ENCODE data around the gene TRIM41.
"Not testable (repeated sequence)": the region's sequence is repeated elsewhere in the genome, so short reads cannot be mapped to it uniquely, and the experiment has no call there.

The TRIM41 gene

DNA sequence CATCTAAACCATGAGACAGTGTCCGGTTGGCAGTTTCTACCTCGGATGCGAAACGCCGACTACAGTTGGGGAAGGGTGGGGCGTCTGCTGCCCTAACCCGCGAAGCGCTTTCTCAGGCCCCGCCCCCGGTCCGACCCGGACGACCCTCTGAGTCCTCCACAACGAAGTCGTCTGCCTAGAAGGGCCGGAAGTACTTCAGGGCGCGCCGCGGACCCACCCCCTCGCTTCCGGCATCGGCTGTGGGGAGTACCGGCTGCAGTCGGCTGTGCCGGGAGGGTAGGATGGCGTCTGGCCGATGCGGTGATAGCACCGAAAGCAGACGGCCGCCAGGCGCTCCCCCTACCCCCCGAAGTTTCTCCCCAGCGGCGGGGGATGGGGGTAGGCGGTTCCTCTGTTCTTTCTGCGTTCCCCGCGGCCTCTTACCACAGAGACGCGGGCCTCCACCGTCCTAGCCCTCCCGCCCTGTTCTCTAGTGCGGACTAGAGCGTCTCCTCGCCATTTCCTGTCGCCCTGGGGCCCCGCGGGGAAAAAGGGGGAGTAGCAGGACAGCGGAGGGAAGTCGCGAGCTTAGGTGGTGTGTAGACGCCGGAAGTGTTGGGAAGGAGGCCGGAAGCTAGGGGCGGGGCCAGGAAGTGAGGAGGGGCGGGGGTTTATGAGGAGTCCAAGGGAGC is at the start of gene TRIM41:
Gene TRIM41 (plus strand): TSS at position 224 of the 671 bp plus-strand sequence. CDS start 719 bp downstream, outside the sequence.
- DNase-seq (ENCODE audit: low read depth) = peak; percentile 98

DNA sequence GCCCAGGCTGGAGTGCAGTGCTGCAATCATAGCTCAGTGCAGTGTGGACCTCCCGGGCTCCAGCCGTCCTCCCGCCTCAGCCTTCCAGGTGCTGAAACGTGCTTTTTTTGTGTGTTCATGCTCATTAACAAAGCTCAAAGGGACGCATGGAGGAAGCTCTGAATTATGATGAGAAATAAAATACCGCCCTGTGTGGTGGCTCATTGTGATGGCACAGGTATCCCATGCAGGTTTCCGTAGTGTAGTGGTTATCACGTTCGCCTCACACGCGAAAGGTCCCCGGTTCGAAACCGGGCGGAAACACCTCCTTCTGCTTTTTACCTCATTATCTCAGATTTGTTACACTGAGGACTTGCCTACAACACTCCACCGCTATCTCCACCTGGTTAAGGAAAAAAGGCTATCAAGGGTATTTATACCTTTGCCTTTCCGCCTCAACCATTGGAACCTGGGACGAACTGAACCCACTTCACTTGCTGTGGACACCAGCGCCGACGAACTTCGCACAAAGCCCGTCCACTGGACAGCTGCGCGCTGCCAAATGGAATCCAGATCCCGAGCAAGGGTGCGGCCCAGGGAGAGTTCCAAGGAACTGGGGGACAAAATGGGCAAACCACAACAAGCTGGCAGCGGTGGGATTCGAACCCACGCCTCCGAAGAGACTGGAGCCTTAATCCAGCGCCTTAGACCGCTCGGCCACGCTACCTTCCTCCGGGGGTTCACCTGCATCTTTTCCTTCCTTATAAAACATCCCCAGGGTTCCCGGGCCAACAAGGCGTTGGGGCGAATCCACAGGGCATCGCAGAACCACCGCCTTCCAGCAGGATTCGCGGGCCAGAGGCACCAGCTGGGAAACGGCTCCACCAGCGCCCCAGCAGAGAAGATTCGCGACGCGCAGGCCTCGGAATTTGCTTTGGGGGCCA is 49.4 kb upstream of the TRIM41 start:
- peak; percentile 68 for DNase-seq (ENCODE audit: low read depth)

DNA sequence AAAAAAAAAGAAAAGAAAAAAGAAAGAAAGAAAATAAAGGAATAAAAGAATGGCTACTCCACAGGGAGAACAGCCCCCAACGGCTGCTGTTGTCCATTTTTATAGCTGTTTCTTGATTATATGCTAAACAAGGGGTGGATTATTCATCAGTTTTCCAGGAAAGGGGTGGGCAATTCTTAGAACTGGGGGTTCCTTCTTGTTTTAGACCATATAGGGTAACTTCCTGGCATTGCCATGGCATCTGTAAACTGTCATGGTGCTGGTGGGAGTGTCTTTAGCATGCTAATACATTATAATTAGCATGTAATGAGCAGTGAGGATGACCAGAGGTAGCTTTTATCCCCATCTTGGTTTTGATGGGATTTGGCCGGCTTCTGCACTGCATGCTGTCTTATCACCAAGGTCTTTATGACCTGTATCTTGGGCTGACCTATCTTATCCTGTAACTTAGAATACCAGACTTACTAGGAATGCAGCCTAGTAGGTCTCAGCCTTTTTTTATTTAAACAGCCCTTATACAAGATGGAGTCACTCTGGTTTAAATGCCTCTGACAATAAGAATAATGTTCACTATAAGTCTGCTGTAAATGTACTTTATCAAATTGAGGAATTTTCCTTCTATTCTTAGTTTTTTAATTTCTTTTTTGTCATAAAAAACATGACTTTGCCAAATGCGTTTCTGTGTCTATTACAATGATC is 46.7 kb upstream of the TRIM41 start:
- no peak for DNase-seq (ENCODE audit: low read depth)

DNA sequence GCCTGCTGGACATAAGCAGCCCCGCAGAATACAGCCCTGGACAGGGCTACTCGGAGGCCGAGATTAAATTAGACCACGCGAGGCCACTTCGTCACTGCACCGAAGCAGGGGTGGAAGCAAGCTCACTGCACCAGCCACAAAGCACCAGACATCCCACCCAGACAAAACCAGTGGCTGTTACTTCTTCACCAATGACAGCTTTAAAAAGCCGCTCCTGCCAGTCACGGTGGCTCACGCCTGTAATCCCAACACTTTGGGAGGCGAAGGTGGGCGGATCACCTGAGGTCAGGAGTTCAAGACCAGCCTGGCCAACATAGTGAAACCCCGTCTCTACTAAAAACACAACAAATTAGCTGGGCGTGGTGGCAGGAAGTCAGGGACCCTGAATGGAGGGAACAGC is 45.5 kb upstream of the TRIM41 start:
- DNase-seq (ENCODE audit: low read depth) = not testable (repeated sequence)

DNA sequence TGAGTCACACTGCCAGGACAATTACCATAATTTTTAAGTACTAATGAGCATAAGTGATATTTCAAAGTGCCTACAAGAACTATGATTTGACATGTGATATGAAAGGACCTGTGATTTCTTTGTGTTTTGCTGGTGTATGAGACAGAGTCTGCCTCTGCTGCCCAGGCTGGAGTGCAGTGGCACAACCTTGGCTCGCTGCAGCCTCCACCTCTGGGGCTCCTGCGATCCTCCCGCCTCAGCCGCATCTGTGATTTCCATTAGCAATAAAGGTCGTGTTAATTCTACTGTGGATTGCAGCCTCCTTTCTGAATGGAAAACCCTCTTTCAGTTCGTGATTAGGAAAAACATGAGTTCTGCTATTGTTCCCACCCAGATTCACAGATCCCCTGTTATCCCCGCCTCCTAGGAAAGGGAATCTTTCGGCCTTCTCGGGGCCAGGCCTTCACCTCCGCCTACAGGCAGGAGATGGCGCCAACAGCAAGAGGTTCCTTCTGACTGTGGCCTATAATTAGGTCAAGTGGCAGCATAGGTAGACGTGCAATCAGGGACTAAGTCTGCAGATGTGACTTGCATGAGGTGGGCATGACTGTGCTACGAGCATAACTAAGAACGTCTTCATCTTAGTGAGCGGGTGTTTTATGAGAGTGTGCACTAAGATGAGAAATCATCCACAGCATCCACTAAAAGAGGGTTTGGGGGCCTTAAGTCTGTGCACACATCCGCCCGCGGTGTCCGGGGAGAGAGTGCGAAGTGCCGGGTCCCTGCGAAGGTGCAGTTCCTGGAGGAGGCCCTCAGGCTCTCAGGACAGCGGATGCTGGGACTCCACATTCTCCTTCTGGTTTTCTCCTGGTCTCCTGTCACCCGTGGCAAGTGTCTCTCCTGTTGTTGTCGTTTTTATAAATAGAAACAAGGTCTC is 41.2 kb upstream of the TRIM41 start:
- peak; percentile 56 for DNase-seq (ENCODE audit: low read depth)

DNA sequence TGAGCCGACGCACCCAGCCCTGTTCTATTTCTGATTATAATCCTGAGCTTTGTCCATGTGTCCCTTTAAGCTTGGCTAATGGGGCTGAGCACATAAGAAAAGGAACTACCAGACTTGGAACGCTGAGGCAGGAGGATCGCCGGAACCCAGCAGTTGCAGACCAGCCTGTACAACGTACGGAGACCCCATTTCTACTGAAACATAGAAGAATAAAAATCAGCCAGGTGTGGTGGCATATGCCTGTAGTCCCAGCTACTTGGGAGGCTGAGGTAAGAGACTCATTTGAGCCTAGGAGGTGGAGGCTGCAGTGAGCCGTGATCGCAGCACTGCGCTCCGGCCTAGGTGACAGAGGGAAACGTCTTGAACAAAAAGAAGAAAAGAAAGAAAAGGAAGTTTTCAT is 40.4 kb upstream of the TRIM41 start:
- no peak for DNase-seq (ENCODE audit: low read depth)

DNA sequence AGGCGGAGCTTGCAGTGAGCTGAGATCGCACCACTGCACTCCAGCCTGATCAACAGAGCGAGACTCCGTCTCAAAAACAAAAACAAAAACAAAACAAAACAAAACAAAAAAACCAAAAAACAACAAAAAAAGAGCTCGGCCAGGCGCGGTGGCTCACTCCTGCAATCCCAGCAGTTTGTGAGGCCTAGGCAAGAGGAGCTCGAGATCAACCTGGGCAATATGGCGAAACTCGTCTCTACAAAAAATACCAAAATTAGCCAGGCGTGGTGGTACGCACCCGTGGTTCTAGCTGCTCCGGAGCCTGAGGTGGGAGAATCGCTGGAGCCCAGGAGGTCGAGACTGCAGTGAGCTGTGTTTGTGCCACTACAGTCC is 38.2 kb upstream of the TRIM41 start:
- DNase-seq (ENCODE audit: low read depth) = no peak

DNA sequence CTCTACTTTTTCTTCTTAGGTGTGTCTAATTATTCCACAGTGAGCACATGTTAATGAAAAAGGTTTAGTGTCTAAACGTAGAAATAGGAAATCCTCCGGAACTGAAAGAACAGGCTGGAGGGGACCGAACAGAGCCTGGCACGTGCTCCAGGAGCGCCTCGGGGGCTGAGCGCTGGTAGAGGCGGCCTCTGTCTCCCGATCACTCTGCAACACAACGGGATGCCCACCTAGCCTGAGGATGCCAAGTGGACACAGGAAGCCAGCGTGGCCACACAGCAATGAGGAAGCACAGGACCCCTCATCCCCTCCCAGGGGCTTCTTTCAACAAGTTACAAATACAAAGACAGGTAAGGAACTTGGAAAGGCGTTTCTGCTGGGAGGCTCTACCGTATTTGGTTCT is 37.5 kb upstream of the TRIM41 start:
- DNase-seq (ENCODE audit: low read depth) = no peak

DNA sequence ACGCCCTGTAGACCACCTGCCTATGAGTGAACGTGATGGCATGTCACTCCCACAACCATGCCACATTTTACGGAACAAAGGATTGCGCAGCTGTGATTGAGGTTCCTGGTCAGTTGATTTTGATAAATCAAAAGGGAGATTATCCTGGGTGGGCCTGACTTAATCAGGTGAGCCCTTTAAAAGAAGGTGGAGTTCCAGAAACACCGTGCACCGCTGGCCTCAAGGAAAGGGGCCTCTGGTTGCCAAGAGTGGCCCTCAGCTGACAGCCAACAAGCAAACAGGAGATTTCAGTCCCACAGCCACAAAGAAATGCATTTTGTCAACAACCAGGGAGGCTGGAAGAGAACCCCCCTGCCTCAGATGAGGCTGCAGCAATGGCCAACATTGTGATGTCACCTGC is 37.1 kb upstream of the TRIM41 start:
- DNase-seq (ENCODE audit: low read depth) = no peak

DNA sequence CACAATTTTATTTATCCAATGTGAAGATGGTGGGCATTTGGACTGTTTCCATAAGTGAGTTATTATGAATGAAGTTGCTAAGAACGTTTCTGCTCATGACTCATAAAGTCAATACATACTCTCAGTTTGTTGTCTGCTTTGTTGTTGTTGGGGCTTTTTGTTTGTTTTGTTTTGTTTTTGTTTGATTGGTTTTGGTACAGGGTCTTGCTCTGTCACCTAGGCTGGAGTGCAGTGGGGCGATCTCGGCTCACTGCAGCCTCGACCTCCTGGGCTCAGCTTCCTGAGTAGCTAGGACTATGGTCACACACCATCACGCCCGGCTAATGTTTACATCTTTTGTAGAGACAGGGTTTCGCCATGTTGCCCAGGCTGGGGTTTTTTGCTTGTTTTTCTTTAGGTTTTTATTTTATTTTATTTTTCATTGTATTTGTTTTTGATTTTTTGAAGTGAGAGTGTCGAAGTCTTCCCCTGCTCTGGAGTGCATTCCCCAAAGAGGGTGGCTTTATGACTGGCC is 36.0 kb upstream of the TRIM41 start:
- no peak for DNase-seq (ENCODE audit: low read depth)

DNA sequence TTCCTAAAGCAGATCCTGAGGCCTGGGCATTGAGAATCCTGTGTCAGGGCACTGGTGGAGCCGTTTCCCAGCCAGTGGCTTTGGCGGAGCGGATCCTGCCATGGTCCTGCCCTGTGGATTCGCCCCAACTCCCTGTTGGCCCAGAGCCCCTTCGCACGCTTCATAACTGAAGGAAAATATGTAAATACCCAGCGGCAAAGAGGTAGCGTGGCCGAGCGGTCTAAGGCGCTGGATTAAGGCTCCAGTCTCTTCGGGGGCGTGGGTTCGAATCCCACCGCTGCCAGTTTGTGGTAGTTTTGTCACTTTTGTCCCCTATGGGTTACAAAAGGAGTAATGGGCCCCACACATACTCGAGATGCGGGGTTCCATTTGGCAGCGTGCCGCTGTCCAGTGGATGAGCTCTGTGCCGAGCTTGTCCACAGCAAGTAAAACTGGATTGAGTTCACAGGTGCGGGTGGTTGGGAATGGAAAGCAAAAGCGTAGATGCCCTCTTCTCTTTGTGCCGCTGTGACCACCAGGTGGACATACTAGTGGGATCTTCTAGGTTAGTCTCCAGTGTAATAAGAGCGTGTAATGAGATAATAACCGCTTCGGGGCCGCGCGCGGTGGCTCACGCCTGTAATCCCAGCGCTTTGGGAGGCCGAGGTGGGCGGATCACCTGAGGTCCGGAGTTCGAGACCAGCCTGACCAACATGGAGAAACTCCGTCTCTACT is 35.4 kb upstream of the TRIM41 start:
- peak; percentile 73 for DNase-seq (ENCODE audit: low read depth)

DNA sequence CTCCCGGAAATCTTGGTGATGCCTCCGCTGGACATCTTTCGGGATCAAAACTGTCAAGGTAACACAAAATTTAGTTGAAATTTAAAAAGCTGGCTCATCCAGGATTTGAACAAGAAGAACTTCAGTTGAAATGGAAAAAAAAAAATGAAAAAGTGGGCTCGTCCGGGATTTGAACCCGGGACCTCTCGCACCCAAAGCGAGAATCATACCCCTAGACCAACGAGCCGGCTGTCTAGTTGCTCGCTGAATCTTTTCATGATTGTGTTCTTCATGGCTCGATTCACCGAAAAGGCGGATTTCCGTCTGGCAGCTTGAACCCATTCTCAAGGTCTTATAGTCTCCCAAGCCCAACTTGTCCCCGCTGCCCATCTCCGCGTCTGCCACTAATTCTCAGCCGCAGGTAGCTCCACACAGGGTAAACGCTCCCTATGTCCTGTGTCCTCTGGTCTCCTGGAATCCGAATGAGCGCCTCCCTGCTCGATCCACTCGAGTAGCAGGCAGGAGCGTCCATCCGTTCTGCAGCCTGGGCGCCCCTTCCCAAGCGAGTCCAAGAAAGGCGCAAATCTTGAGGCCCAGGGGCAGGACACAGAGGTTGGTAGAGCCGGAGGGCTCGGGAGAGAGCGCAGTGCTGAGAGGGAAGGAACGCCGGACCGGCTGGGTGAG is 34.2 kb upstream of the TRIM41 start:
- DNase-seq (ENCODE audit: low read depth) = peak; percentile 62

DNA sequence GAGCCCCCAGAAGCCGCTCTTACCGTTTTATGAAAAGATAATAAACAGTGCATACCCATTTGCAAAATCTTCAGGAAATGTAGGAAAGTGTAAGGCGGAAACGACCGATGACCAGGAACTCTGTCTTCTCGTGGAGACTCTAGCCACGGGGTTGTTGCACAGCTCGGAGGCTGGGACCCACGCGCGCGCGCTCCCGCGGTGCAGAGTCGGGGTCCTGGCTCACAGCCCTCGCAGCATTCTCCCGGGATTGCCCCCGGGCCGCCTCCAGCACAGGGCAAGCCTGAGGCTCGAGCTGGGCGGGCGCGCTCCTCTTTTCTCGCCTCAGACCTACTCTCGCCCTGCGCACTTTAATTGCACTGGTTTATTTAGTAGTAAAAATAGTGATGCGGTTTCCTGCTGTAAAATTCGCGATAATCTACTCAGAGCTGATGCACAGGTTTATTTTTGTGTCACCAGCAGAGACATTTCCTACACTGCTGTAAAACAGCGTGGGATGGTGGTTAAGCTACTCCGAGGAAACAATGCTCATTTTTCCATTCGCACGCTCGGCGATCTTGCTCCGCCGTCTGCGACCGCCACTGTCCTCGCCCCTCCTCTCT is 33.6 kb upstream of the TRIM41 start:
- no peak for DNase-seq (ENCODE audit: low read depth)

DNA sequence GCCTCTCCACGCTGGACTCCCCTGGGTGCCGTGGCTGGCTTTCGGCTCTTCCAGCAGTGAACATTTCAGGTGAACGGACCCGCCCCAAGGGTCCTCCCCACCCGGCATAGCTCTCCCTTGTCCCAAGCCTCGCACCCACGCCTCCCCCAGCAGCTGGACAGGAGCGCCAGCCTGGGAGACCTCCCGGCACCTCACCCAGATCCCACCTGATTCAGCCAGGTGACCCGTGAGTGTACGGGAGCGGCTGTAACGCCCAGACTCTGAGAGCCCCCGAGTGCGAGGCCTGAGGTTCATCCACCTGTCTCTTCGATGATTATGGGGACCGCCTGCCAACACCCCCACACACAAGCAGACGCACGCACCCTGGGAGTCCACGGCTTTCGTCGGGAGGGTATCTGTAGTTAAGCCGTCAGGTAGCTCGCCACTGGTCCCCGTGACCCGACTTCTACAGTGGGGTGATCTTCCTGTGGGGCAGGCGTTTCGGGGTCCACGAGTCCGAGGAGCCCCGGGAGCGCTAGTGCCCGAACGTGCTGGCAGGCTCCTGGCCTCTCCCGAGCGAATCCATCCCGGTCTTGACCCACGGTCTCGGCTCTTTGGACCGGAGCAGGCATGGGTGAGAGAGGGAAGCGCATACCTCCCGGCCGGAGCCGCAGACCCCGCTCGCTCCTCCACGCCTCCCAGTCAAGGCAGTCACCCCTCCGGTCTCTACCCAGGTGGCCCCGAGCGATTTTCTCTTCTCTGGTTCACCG is 32.9 kb upstream of the TRIM41 start:
- DNase-seq (ENCODE audit: low read depth) = no peak

DNA sequence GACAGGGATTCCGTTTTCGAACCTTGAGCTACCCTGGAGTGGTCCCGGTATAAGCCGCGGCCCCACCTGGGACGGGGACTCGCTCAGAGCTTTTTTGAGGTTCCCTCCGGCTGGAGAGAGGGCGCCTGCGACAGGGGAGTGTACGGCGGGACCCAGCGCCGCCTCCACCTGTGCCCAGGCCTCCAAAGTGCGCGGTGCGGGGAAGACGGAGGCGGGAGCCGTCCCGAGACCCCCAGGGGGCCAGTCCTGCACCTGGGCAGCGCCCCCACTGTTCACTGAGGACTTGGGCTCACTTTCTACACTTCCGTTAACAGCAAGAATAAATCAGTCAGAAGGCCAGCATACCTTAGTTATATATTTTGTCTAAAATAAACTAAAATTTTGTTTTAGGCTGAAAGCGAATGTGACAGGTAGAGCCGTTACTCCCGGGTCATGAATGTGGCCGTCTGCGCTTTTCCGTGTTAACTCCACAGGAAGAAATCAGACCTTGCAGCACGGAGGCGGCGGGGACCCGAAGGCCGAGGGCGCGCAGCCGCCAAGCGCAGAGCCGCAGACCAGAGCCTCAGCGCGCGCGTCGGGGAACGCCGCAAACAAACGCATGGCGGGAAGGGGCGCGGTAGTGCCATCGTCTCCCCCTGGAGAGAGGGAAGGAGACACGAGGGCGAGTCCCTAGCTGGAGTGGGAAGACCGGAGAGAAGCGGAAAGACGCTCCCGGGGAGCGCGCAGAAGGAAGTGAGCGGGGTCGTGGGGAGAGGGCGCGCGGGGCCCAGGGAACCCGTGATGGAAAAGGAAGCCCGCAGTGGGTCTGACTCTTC is 32.2 kb upstream of the TRIM41 start:
- no peak for DNase-seq (ENCODE audit: low read depth)

DNA sequence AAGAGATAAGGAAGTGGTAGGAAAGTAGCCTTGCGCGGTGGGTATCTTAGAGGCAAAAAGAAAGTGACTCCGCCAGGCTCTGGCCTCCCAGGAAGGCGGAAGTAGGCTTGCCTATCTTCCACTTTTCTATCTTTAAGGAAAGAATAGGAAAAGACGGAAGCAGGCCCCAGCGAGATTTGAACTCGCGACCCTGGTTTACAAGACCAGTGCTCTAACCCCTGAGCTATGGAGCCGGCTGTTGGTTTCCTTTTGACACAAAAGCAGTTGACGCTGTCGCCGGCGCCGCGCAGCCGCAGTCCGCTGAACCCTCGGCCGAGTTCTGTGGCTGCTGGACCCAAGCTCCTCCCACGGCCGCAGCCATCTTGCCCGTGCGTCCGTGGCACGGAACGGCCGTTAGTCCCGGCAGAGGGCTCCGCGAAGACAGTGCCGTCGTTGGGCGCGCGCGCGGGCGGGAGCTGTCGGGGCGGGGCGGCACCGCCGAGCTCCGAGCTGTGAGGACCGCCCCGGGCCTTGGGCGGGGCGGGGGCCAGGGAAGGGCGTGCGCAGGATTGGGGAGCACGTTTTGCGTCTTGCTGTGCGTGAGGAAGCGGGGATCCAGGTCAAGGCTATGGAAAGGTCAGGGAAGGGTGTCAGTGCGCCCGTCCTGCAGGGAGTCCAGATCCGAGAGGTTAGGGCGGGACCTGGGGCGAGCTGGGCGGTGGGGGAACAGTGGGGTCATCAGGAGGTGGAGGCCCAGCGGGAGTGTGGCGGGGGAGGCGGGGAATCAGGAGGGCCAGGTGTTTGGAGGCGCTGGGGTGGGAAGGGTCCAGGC is 31.4 kb upstream of the TRIM41 start:
- peak; percentile 94 for DNase-seq (ENCODE audit: low read depth)

DNA sequence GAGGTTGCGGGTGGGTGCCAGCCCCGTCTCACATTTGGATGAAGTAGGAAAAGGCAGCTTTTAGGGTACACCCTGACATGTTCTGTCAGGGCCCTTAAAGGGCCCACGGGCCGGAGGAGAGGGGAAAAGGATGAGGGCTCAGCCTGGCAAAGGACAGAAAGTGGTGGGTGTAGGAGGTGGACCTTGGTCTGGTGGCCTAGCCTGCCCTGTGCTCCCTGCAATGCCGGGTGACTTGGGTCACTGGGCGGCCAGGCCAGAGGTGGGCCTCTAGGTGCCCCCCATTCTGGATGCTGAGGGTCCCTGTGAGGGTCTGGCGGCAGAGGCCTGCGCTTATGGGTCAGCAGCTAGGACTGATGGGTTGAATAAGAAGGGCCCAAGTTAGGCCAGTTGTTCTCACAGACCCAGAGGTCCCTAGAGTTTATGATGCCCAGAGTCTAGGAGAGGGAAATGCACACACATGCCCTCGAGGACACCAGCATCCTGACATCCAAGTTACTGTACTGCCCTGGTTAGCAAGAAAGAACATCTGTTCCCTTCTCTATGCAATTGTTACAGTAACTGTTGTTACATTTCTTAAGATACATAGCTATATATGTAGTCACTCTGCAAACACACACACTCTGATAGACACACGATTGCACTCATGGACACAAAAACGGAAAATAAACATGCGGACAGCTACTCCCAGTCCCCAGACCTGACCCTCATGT is 30.6 kb upstream of the TRIM41 start:
- DNase-seq (ENCODE audit: low read depth) = no peak

Data from fibroblast of the conjunctiva (primary cell).